Central memory CD8-positive, alpha-beta T cell (primary cell): ENCODE results near the gene HEMK1.

Source experiments
- ATAC-seq: fragments of 150-1000 bp; cut with Tn5 transposase; replicated peaks from 2 replicates; pipeline ENCODE4 v1.10.0; 2022; ENCODE audit warnings: mild to moderate bottlenecking, moderate FRiP score, moderate number of reproducible peaks; ENCODE audit not compliant: poor library complexity, severe bottlenecking; ENCODE audit errors: extremely low read depth
- DNase-seq, 2 donors: peaks; one replicate each; pipeline ENCODE4 v3.0.0; 2021; ENCODE audit warnings: low spot score in 2 of 2
- H3K27ac Mint-ChIP-seq: one replicate; pipeline ENCODE4 v1.8.0; 2022; ENCODE audit warnings: low read depth, mild to moderate bottlenecking, moderate library complexity, mixed read lengths
- H3K27me3 Mint-ChIP-seq: one replicate; pipeline ENCODE4 v1.8.0; 2022; ENCODE audit warnings: mixed read lengths
- H3K36me3 Mint-ChIP-seq: one replicate; pipeline ENCODE4 v1.8.0; 2022; ENCODE audit warnings: mild to moderate bottlenecking, moderate library complexity, mixed read lengths; ENCODE audit not compliant: insufficient read depth
- H3K4me1 Mint-ChIP-seq: one replicate; pipeline ENCODE4 v1.8.0; 2022; ENCODE audit warnings: mixed read lengths
- H3K4me3 Mint-ChIP-seq: one replicate; pipeline ENCODE4 v1.8.0; 2022; ENCODE audit warnings: mild to moderate bottlenecking, moderate library complexity, mixed read lengths
- H3K9me3 Mint-ChIP-seq: one replicate; pipeline ENCODE4 v1.8.0; 2022; ENCODE audit warnings: mixed read lengths

The HEMK1 gene

GRCh38 chr3:50620420-50620819 lies 51.1 kb downstream of the HEMK1 start:
- no peaks in the 10 kb centered on the region for H3K27me3 Mint-ChIP-seq
- ATAC-seq (no peak), DNase-seq (no peak)
- H3K4me1 Mint-ChIP-seq = peaks cover 77% of the 10 kb centered on the region
- H3K4me3 Mint-ChIP-seq = peak overlapping the region; percentile 92
- peaks cover 22% of the 10 kb centered on the region for H3K36me3 Mint-ChIP-seq
- H3K9me3 Mint-ChIP-seq = no peaks in the 10 kb centered on the region
- H3K27ac Mint-ChIP-seq = peak overlapping the region; percentile 68

- Mint-ChIP-seq H3K9me3 (no peaks in the 10 kb centered on the region), H3K4me3 (peak overlapping the region; percentile 92), H3K4me1 (peaks cover 76% of the 10 kb centered on the region), H3K36me3 (peaks cover 22% of the 10 kb centered on the region), H3K27me3 (no peaks in the 10 kb centered on the region), H3K27ac (peak overlapping the region; percentile 68)
- ATAC-seq (no peak), DNase-seq (no peak)
These were observed 51.5 kb downstream of the HEMK1 start for GRCh38 chr3:50620820-50621219.

GRCh38 chr3:50622881-50623280 lies 53.6 kb downstream of the HEMK1 start:
- H3K9me3 Mint-ChIP-seq = no peaks in the 10 kb centered on the region
- H3K4me3 Mint-ChIP-seq = peak overlapping the region; percentile 20
- ATAC-seq = no peak
- H3K27me3 Mint-ChIP-seq = no peaks in the 10 kb centered on the region
- DNase-seq = no peak
- peaks cover 74% of the 10 kb centered on the region for H3K4me1 Mint-ChIP-seq
- H3K36me3 Mint-ChIP-seq = peaks cover 14% of the 10 kb centered on the region
- no peak overlapping the region for H3K27ac Mint-ChIP-seq

- Mint-ChIP-seq H3K9me3 (no peaks in the 10 kb centered on the region), H3K36me3 (peaks cover 16% of the 10 kb centered on the region), H3K4me1 (peaks cover 74% of the 10 kb centered on the region), H3K4me3 (peak overlapping the region; percentile 60), H3K27ac (peak overlapping the region; percentile 91), H3K27me3 (no peaks in the 10 kb centered on the region)
- DNase-seq = no peak
- ATAC-seq = peak; percentile 60
These were observed 54.6 kb downstream of the HEMK1 start for GRCh38 chr3:50623840-50624474.

- peaks cover 16% of the 10 kb centered on the region for H3K36me3 Mint-ChIP-seq
- H3K4me1 Mint-ChIP-seq = peaks cover 74% of the 10 kb centered on the region
- H3K4me3 Mint-ChIP-seq = peak overlapping the region; percentile 60
- ATAC-seq (no peak), DNase-seq (no peak)
- peak overlapping the region; percentile 91 for H3K27ac Mint-ChIP-seq
- no peaks in the 10 kb centered on the region for H3K27me3 Mint-ChIP-seq
- H3K9me3 Mint-ChIP-seq = no peaks in the 10 kb centered on the region
These were observed 55.3 kb downstream of the HEMK1 start for GRCh38 chr3:50624634-50625033.

- Mint-ChIP-seq H3K4me1 (peaks cover 74% of the 10 kb centered on the region), H3K27me3 (no peaks in the 10 kb centered on the region), H3K27ac (no peak overlapping the region), H3K4me3 (no peak overlapping the region), H3K9me3 (no peaks in the 10 kb centered on the region), H3K36me3 (peaks cover 16% of the 10 kb centered on the region)
- no peak for ATAC-seq
- DNase-seq = no peak
These were observed 56.2 kb downstream of the HEMK1 start for GRCh38 chr3:50625231-50626182.

- no peaks in the 10 kb centered on the region for H3K9me3 Mint-ChIP-seq
- peaks cover 77% of the 10 kb centered on the region for H3K4me1 Mint-ChIP-seq
- H3K36me3 Mint-ChIP-seq = peaks cover 15% of the 10 kb centered on the region
- ATAC-seq (no peak), DNase-seq (no peak)
- H3K4me3 Mint-ChIP-seq = no peak overlapping the region
- H3K27me3 Mint-ChIP-seq = no peaks in the 10 kb centered on the region
- H3K27ac Mint-ChIP-seq = peak overlapping the region; percentile 72
These were observed 57.1 kb downstream of the HEMK1 start for GRCh38 chr3:50626401-50626800.

GRCh38 chr3:50627407-50628051 lies 58.2 kb downstream of the HEMK1 start:
- ATAC-seq (no peak), DNase-seq (no peak)
- no peaks in the 10 kb centered on the region for H3K27me3 Mint-ChIP-seq
- peak overlapping the region; percentile 82 for H3K27ac Mint-ChIP-seq
- H3K4me1 Mint-ChIP-seq = peaks cover 83% of the 10 kb centered on the region
- no peaks in the 10 kb centered on the region for H3K9me3 Mint-ChIP-seq
- no peak overlapping the region for H3K4me3 Mint-ChIP-seq
- H3K36me3 Mint-ChIP-seq = peaks cover 9% of the 10 kb centered on the region

GRCh38 chr3:50628601-50629000 lies 59.3 kb downstream of the HEMK1 start:
- no peaks in the 10 kb centered on the region for H3K27me3 Mint-ChIP-seq
- DNase-seq (no peak), ATAC-seq (no peak)
- H3K36me3 Mint-ChIP-seq = peaks cover 9% of the 10 kb centered on the region
- peaks cover 83% of the 10 kb centered on the region for H3K4me1 Mint-ChIP-seq
- no peaks in the 10 kb centered on the region for H3K9me3 Mint-ChIP-seq
- H3K27ac Mint-ChIP-seq = peak overlapping the region; percentile 13
- no peak overlapping the region for H3K4me3 Mint-ChIP-seq

- H3K27ac Mint-ChIP-seq = peak overlapping the region; percentile 32
- H3K4me3 Mint-ChIP-seq = no peak overlapping the region
- DNase-seq (no peak), ATAC-seq (no peak)
- no peaks in the 10 kb centered on the region for H3K9me3 Mint-ChIP-seq
- peaks cover 73% of the 10 kb centered on the region for H3K4me1 Mint-ChIP-seq
- no peaks in the 10 kb centered on the region for H3K27me3 Mint-ChIP-seq
- peaks cover 2% of the 10 kb centered on the region for H3K36me3 Mint-ChIP-seq
These were observed 61.1 kb downstream of the HEMK1 start for GRCh38 chr3:50630394-50630793.

- peak overlapping the region; percentile 32 for H3K27ac Mint-ChIP-seq
- ATAC-seq = no peak
- H3K4me1 Mint-ChIP-seq = peaks cover 70% of the 10 kb centered on the region
- H3K9me3 Mint-ChIP-seq = no peaks in the 10 kb centered on the region
- no peak overlapping the region for H3K4me3 Mint-ChIP-seq
- H3K27me3 Mint-ChIP-seq = no peaks in the 10 kb centered on the region
- peaks cover 2% of the 10 kb centered on the region for H3K36me3 Mint-ChIP-seq
- DNase-seq = no peak
These were observed 61.6 kb downstream of the HEMK1 start for GRCh38 chr3:50630877-50631276.

- Mint-ChIP-seq H3K4me3 (peak overlapping the region; percentile 21), H3K9me3 (no peaks in the 10 kb centered on the region), H3K36me3 (peaks cover 2% of the 10 kb centered on the region), H3K27ac (peak overlapping the region; percentile 80), H3K4me1 (peaks cover 80% of the 10 kb centered on the region), H3K27me3 (no peaks in the 10 kb centered on the region)
- ATAC-seq (peak; percentile 24), DNase-seq (no peak)
These were observed 63.1 kb downstream of the HEMK1 start for GRCh38 chr3:50632450-50632849.
